ENCODE results near the gene TEX101. TPM values are rescaled to one million over a fixed set of nuclear protein-coding genes. Genes with fewer than 3 reads are reported as not detected.

TEX101 gene
- total RNA-seq, 3 donors from 2014 or later: not detected

- H3K4me1 ChIP-seq: no peaks in the 10 kb centered on the region
- TF ChIP-seq POLR2AphosphoS5 (IDR thresholded peaks at IDR 0.05) (no peak), CTCF (IDR thresholded peaks at IDR 0.05) (no peak), POLR2A (IDR thresholded peaks at IDR 0.05) (no peak)
- DNase-seq (ENCODE audit: low spot score in 2 of 2): no peak
- no peak overlapping the region for H3K27ac ChIP-seq
- no peaks in the 10 kb centered on the region for H3K27me3 ChIP-seq
- intact Hi-C loops (cut with DNase I; ENCODE audit: low total_unique reads): no loop called here
- H3K4me3 ChIP-seq: no peak overlapping the region
- H3K36me3 ChIP-seq: no peaks in the 10 kb centered on the region
- H3K9me3 ChIP-seq: no peaks in the 10 kb centered on the region
Measured at GRCh38 chr19:43395561-43395960, 19.1 kb upstream of the TEX101 start.

- Histone ChIP-seq H3K9me3 (peaks cover 0 to 3% of the 10 kb centered on the region in 2 donors), H3K4me1 (no peaks in the 10 kb centered on the region), H3K27ac (no peak overlapping the region), H3K36me3 (no peaks in the 10 kb centered on the region), H3K27me3 (peaks cover 0 to 3% of the 10 kb centered on the region in 2 donors), H3K4me3 (no peak overlapping the region)
- peak in 1 of 2 donors; percentile 35 for DNase-seq (ENCODE audit: low spot score in 2 of 2)
- TF ChIP-seq POLR2AphosphoS5 (IDR thresholded peaks at IDR 0.05): no peak
- TF ChIP-seq CTCF (IDR thresholded peaks at IDR 0.05): no peak
- TF ChIP-seq POLR2A (IDR thresholded peaks at IDR 0.05): no peak
- intact Hi-C loops (cut with DNase I; ENCODE audit: low total_unique reads): no loop called here
Measured at GRCh38 chr19:43406297-43406696, 8.4 kb upstream of the TEX101 start.

GRCh38 chr19:43407416-43408005, 7.2 kb upstream of the TEX101 start:
- no peak overlapping the region for H3K4me3 ChIP-seq
- intact Hi-C loops (cut with DNase I; ENCODE audit: low total_unique reads): no loop called here
- TF ChIP-seq CTCF (IDR thresholded peaks at IDR 0.05): no peak
- TF ChIP-seq POLR2AphosphoS5 (IDR thresholded peaks at IDR 0.05): no peak
- TF ChIP-seq POLR2A (IDR thresholded peaks at IDR 0.05): no peak
- H3K9me3 ChIP-seq: peaks cover 0 to 3% of the 10 kb centered on the region in 2 donors
- H3K27me3 ChIP-seq: peaks cover 0 to 3% of the 10 kb centered on the region in 2 donors
- H3K4me1 ChIP-seq: no peaks in the 10 kb centered on the region
- no peaks in the 10 kb centered on the region for H3K36me3 ChIP-seq
- no peak overlapping the region for H3K27ac ChIP-seq
- no peak for DNase-seq (ENCODE audit: low spot score in 2 of 2)

GRCh38 chr19:43408043-43408442, 6.6 kb upstream of the TEX101 start:
- Histone ChIP-seq H3K27me3 (peaks cover 0 to 3% of the 10 kb centered on the region in 2 donors), H3K4me1 (no peaks in the 10 kb centered on the region), H3K27ac (no peak overlapping the region), H3K4me3 (no peak overlapping the region), H3K9me3 (peaks cover 0 to 3% of the 10 kb centered on the region in 2 donors), H3K36me3 (no peaks in the 10 kb centered on the region)
- no peak for TF ChIP-seq CTCF (IDR thresholded peaks at IDR 0.05)
- TF ChIP-seq POLR2AphosphoS5 (IDR thresholded peaks at IDR 0.05): no peak
- no peak for TF ChIP-seq POLR2A (IDR thresholded peaks at IDR 0.05)
- intact Hi-C loops (cut with DNase I; ENCODE audit: low total_unique reads): no loop called here
- DNase-seq (ENCODE audit: low spot score in 2 of 2): no peak

- intact Hi-C loops (cut with DNase I; ENCODE audit: low total_unique reads): no loop called here
- DNase-seq (ENCODE audit: low spot score in 2 of 2): no peak
- no peak for TF ChIP-seq POLR2AphosphoS5 (IDR thresholded peaks at IDR 0.05)
- no peak for TF ChIP-seq CTCF (IDR thresholded peaks at IDR 0.05)
- TF ChIP-seq POLR2A (IDR thresholded peaks at IDR 0.05): no peak
- H3K27me3 ChIP-seq: peaks cover 0 to 3% of the 10 kb centered on the region in 2 donors
- no peak overlapping the region for H3K27ac ChIP-seq
- H3K9me3 ChIP-seq: peaks cover 0 to 3% of the 10 kb centered on the region in 2 donors
- no peaks in the 10 kb centered on the region for H3K4me1 ChIP-seq
- no peak overlapping the region for H3K4me3 ChIP-seq
- no peaks in the 10 kb centered on the region for H3K36me3 ChIP-seq
Measured at GRCh38 chr19:43409415-43409814, 5.3 kb upstream of the TEX101 start.

All from breast epithelium (tissue), 4 donors.